ENCODE results near the gene CSMD2.

The CSMD2 gene

GRCh38 chr1:34060901-34061415, 104.1 kb downstream of the CSMD2 start:
- Mint-ChIP-seq H3K4me1 (no peaks in the 10 kb centered on the region), H3K36me3 (ENCODE audit: low read depth) (no peaks in the 10 kb centered on the region), H3K4me3 (no peak overlapping the region), H3K27ac (no peak overlapping the region), H3K27me3 (peaks cover 7% of the 10 kb centered on the region), H3K9me3 (no peaks in the 10 kb centered on the region)
- no peak for ATAC-seq
- DNase-seq = no peak

GRCh38 chr1:34060187-34060730, 104.8 kb downstream of the CSMD2 start:
- Mint-ChIP-seq H3K4me3 (no peak overlapping the region), H3K27me3 (peaks cover 7% of the 10 kb centered on the region), H3K27ac (no peak overlapping the region), H3K4me1 (no peaks in the 10 kb centered on the region), H3K9me3 (no peaks in the 10 kb centered on the region), H3K36me3 (ENCODE audit: low read depth) (no peaks in the 10 kb centered on the region)
- no peak for ATAC-seq
- no peak for DNase-seq

GRCh38 chr1:34057347-34058130, 107.5 kb downstream of the CSMD2 start:
- ATAC-seq (no peak), DNase-seq (no peak)
- Mint-ChIP-seq H3K4me1 (no peaks in the 10 kb centered on the region), H3K27ac (no peak overlapping the region), H3K36me3 (ENCODE audit: low read depth) (no peaks in the 10 kb centered on the region), H3K9me3 (no peaks in the 10 kb centered on the region), H3K4me3 (no peak overlapping the region), H3K27me3 (peaks cover 7% of the 10 kb centered on the region)

- Mint-ChIP-seq H3K27ac (no peak overlapping the region), H3K9me3 (no peaks in the 10 kb centered on the region), H3K27me3 (peaks cover 7% of the 10 kb centered on the region), H3K4me3 (no peak overlapping the region), H3K4me1 (no peaks in the 10 kb centered on the region), H3K36me3 (ENCODE audit: low read depth) (no peaks in the 10 kb centered on the region)
- ATAC-seq = no peak
- no peak for DNase-seq
These were observed 109.2 kb downstream of the CSMD2 start for GRCh38 chr1:34055818-34056217.

- no peak overlapping the region for H3K4me3 Mint-ChIP-seq
- ATAC-seq (no peak), DNase-seq (no peak)
- H3K27ac Mint-ChIP-seq = no peak overlapping the region
- H3K4me1 Mint-ChIP-seq = no peaks in the 10 kb centered on the region
- H3K27me3 Mint-ChIP-seq = peaks cover 7% of the 10 kb centered on the region
- no peaks in the 10 kb centered on the region for H3K36me3 Mint-ChIP-seq (ENCODE audit: low read depth)
- H3K9me3 Mint-ChIP-seq = no peaks in the 10 kb centered on the region
These were observed 110.1 kb downstream of the CSMD2 start for GRCh38 chr1:34054920-34055319.

GRCh38 chr1:34053660-34054059, 111.4 kb downstream of the CSMD2 start:
- ATAC-seq = no peak
- Mint-ChIP-seq H3K36me3 (ENCODE audit: low read depth) (no peaks in the 10 kb centered on the region), H3K27me3 (peaks cover 4% of the 10 kb centered on the region), H3K9me3 (no peaks in the 10 kb centered on the region), H3K4me3 (no peak overlapping the region), H3K4me1 (no peaks in the 10 kb centered on the region), H3K27ac (no peak overlapping the region)
- no peak for DNase-seq

GRCh38 chr1:34052565-34052964, 112.5 kb downstream of the CSMD2 start:
- Mint-ChIP-seq H3K4me1 (no peaks in the 10 kb centered on the region), H3K36me3 (ENCODE audit: low read depth) (no peaks in the 10 kb centered on the region), H3K27me3 (peaks cover 1% of the 10 kb centered on the region), H3K9me3 (no peaks in the 10 kb centered on the region), H3K27ac (no peak overlapping the region), H3K4me3 (no peak overlapping the region)
- ATAC-seq (no peak), DNase-seq (no peak)

GRCh38 chr1:34050709-34051485, 114.1 kb downstream of the CSMD2 start:
- H3K36me3 Mint-ChIP-seq (ENCODE audit: low read depth) = no peaks in the 10 kb centered on the region
- no peak overlapping the region for H3K4me3 Mint-ChIP-seq
- no peak for ATAC-seq
- DNase-seq = no peak
- no peaks in the 10 kb centered on the region for H3K4me1 Mint-ChIP-seq
- H3K27me3 Mint-ChIP-seq = no peaks in the 10 kb centered on the region
- H3K27ac Mint-ChIP-seq = no peak overlapping the region
- H3K9me3 Mint-ChIP-seq = no peaks in the 10 kb centered on the region

GRCh38 chr1:34049994-34050393, 115.0 kb downstream of the CSMD2 start:
- Mint-ChIP-seq H3K4me1 (no peaks in the 10 kb centered on the region), H3K27me3 (no peaks in the 10 kb centered on the region), H3K36me3 (ENCODE audit: low read depth) (no peaks in the 10 kb centered on the region), H3K9me3 (no peaks in the 10 kb centered on the region), H3K27ac (no peak overlapping the region), H3K4me3 (no peak overlapping the region)
- DNase-seq (no peak), ATAC-seq (no peak)

- Mint-ChIP-seq H3K27ac (no peak overlapping the region), H3K4me1 (no peaks in the 10 kb centered on the region), H3K4me3 (no peak overlapping the region), H3K27me3 (no peaks in the 10 kb centered on the region), H3K9me3 (no peaks in the 10 kb centered on the region), H3K36me3 (ENCODE audit: low read depth) (no peaks in the 10 kb centered on the region)
- DNase-seq = no peak
- ATAC-seq = no peak
These were observed 115.6 kb downstream of the CSMD2 start for GRCh38 chr1:34049477-34049876.

- Mint-ChIP-seq H3K36me3 (ENCODE audit: low read depth) (no peaks in the 10 kb centered on the region), H3K4me1 (no peaks in the 10 kb centered on the region), H3K4me3 (no peak overlapping the region), H3K27ac (no peak overlapping the region), H3K27me3 (peaks cover 9% of the 10 kb centered on the region), H3K9me3 (no peaks in the 10 kb centered on the region)
- no peak for ATAC-seq
- DNase-seq = no peak
These were observed 127.2 kb downstream of the CSMD2 start for GRCh38 chr1:34037856-34038255.

GRCh38 chr1:34037109-34037508, 127.9 kb downstream of the CSMD2 start:
- Mint-ChIP-seq H3K27me3 (peaks cover 10% of the 10 kb centered on the region), H3K9me3 (no peaks in the 10 kb centered on the region), H3K36me3 (ENCODE audit: low read depth) (no peaks in the 10 kb centered on the region), H3K27ac (no peak overlapping the region), H3K4me1 (no peaks in the 10 kb centered on the region), H3K4me3 (no peak overlapping the region)
- ATAC-seq (no peak), DNase-seq (no peak)

GRCh38 chr1:34034036-34034435, 131.0 kb downstream of the CSMD2 start:
- Mint-ChIP-seq H3K27ac (no peak overlapping the region), H3K36me3 (ENCODE audit: low read depth) (no peaks in the 10 kb centered on the region), H3K4me3 (no peak overlapping the region), H3K27me3 (peaks cover 13% of the 10 kb centered on the region), H3K4me1 (no peaks in the 10 kb centered on the region), H3K9me3 (no peaks in the 10 kb centered on the region)
- no peak for DNase-seq
- ATAC-seq = no peak

GRCh38 chr1:34029954-34030353, 135.1 kb downstream of the CSMD2 start:
- H3K4me1 Mint-ChIP-seq = no peaks in the 10 kb centered on the region
- no peak overlapping the region for H3K27ac Mint-ChIP-seq
- H3K4me3 Mint-ChIP-seq = no peak overlapping the region
- ATAC-seq (no peak), DNase-seq (no peak)
- H3K27me3 Mint-ChIP-seq = peaks cover 21% of the 10 kb centered on the region
- no peaks in the 10 kb centered on the region for H3K36me3 Mint-ChIP-seq (ENCODE audit: low read depth)
- H3K9me3 Mint-ChIP-seq = no peaks in the 10 kb centered on the region

- DNase-seq = no peak
- H3K27ac Mint-ChIP-seq = no peak overlapping the region
- H3K4me3 Mint-ChIP-seq = no peak overlapping the region
- H3K9me3 Mint-ChIP-seq = no peaks in the 10 kb centered on the region
- ATAC-seq = no peak
- H3K27me3 Mint-ChIP-seq = peaks cover 23% of the 10 kb centered on the region
- H3K36me3 Mint-ChIP-seq (ENCODE audit: low read depth) = no peaks in the 10 kb centered on the region
- H3K4me1 Mint-ChIP-seq = no peaks in the 10 kb centered on the region
These were observed 135.5 kb downstream of the CSMD2 start for GRCh38 chr1:34029515-34029914.
